Karpas-422 (cell line): Measurements from ENCODE around the gene PLEKHS1. TPM values are rescaled to one million over a fixed set of nuclear protein-coding genes. Genes with fewer than 3 reads are reported as not detected.
"Not testable (repeated sequence)": the region's sequence is repeated elsewhere in the genome, so short reads cannot be mapped to it uniquely, and the experiment has no call there.

Experiments used
- DNase-seq: peaks from one replicate; pipeline ENCODE4 v3.0.0-alpha.2; 2015
- H2AFZ ChIP-seq: fragments of 200-600 bp; sonication (generic); 2 replicates; pipeline ENCODE4 v1.6.1; 2014; ENCODE audit warnings: antibody characterized with exemption, low read length, mixed read lengths
- H3K27ac ChIP-seq: fragments of 200-600 bp; sonication (generic); 2 replicates; pipeline ENCODE4 v1.5.1; 2014; ENCODE audit warnings: mild to moderate bottlenecking, low read length, moderate library complexity
- H3K27me3 ChIP-seq: fragments of 200-600 bp; sonication (generic); 2 replicates; pipeline ENCODE4 v1.6.1; 2014; ENCODE audit warnings: low read length, mixed read lengths
- H3K36me3 ChIP-seq: fragments of 200-600 bp; sonication (generic); 2 replicates; pipeline ENCODE4 v1.6.1; 2014; ENCODE audit warnings: low read length, mixed read lengths; ENCODE audit not compliant: insufficient read depth
- H3K4me1 ChIP-seq: fragments of 200-600 bp; sonication (generic); 2 replicates; pipeline ENCODE4 v1.6.1; 2014; ENCODE audit warnings: mild to moderate bottlenecking, low read length, mixed read lengths
- H3K4me2 ChIP-seq: fragments of 200-600 bp; sonication (generic); 2 replicates; pipeline ENCODE4 v1.6.1; 2014; ENCODE audit warnings: low read length, low read depth, mild to moderate bottlenecking; ENCODE audit not compliant: poor library complexity, severe bottlenecking
- H3K4me3 ChIP-seq: fragments of 200-600 bp; sonication (generic); 2 replicates; pipeline ENCODE4 v1.5.1; 2014; ENCODE audit warnings: mild to moderate bottlenecking, antibody characterized with exemption, low read length, mixed read lengths
- H3K79me2 ChIP-seq: fragments of 200-600 bp; sonication (generic); 2 replicates; pipeline ENCODE4 v1.6.1; 2014; ENCODE audit warnings: mild to moderate bottlenecking, low read length, mixed read lengths
- H3K9ac ChIP-seq: fragments of 200-600 bp; sonication (generic); 2 replicates; pipeline ENCODE4 v1.6.0; 2014; ENCODE audit warnings: low read length
- H3K9me2 ChIP-seq: fragments of 200-600 bp; sonication (generic), shearing (Covaris generic); replicated peaks from 2 replicates; pipeline ENCODE4 v1.6.0; 2014; ENCODE audit warnings: mild to moderate bottlenecking, low read length, moderate library complexity; ENCODE audit not compliant: insufficient read depth
- H3K9me3 ChIP-seq: fragments of 300-700, 200-600 bp; sonication (generic); 2 replicates; pipeline ENCODE4 v1.6.1; 2014; ENCODE audit warnings: low read length, mixed read lengths
- H4K20me1 ChIP-seq: fragments of 200-600 bp; sonication (generic); 2 replicates; pipeline ENCODE4 v1.6.1; 2014; ENCODE audit warnings: mild to moderate bottlenecking, antibody characterized with exemption, low read length, low read depth; ENCODE audit not compliant: insufficient read depth
- small RNA-seq: library from RNA; depleted of rRNA; stranded (forward); fragments of <200 nt; gene quantifications from one replicate; pipeline ENCODE3, GENCODE V24; 2014
- total RNA-seq: library from RNA; depleted of rRNA; stranded (reverse); fragments of >200 nt; shearing (Covaris generic); gene quantifications from 2 replicates; pipeline ENCODE4 v1.2.3, GENCODE V29; 2014; ENCODE audit warnings: low replicate concordance; rRNA removed

PLEKHS1 gene
- total RNA-seq, 1 experiment from 2014 or later, result not detected

DNA sequence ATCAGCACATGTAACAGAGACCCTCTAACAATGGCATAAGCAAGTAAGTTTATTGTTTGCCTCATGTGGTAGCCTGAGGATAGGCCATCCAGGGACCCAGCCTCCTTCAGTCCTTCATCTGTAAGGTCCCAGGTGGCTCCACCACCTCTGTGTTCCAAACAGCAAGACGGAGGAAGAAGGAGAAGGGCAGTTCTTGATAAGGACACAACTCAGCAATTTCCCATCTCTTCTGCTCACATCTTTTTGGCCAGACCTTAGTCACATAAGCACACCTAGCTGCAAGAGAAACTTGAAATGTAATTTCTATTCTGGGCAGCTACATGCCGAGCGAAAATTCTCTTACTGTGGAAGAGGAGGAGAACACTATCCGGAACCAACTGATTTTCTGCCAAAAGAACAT, 68.5 kb downstream of the PLEKHS1 start:
- no peak overlapping the region for H3K9ac ChIP-seq
- H3K4me3 ChIP-seq, result no peak overlapping the region
- no peak overlapping the region for H3K4me2 ChIP-seq
- H3K9me2 ChIP-seq, result no peaks in the 10 kb centered on the region
- no peak overlapping the region for H3K27ac ChIP-seq
- DNase-seq, result no peak
- H2AFZ ChIP-seq, result no peak overlapping the region
- no peaks in the 10 kb centered on the region for H4K20me1 ChIP-seq
- no peaks in the 10 kb centered on the region for H3K9me3 ChIP-seq
- no peaks in the 10 kb centered on the region for H3K79me2 ChIP-seq
- no peaks in the 10 kb centered on the region for H3K36me3 ChIP-seq
- H3K4me1 ChIP-seq, result no peaks in the 10 kb centered on the region
- no peaks in the 10 kb centered on the region for H3K27me3 ChIP-seq

DNA sequence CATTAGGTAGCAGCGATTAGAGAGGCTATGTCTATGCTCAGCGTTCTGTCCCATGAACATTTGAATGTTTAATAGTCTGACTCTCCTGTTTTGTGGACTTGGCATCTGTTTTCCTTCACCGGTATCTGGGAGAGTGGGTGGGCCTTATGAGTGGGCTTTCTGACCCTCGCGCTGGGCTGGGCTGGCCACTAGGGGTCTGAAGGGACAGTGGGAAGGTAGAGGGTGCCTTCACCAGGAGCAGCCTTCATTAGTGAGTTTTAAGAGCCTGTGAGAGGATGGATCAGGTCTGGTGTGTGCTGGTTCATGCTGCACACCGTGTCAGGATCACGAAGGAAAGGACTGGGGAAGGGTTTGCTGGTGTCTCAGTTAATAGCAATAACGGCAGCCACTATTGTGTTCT, 69.0 kb downstream of the PLEKHS1 start:
- H3K9me2 ChIP-seq, result no peaks in the 10 kb centered on the region
- H3K4me1 ChIP-seq, result no peaks in the 10 kb centered on the region
- H3K27me3 ChIP-seq, result no peaks in the 10 kb centered on the region
- no peaks in the 10 kb centered on the region for H3K79me2 ChIP-seq
- no peak overlapping the region for H2AFZ ChIP-seq
- no peak overlapping the region for H3K27ac ChIP-seq
- H4K20me1 ChIP-seq, result no peaks in the 10 kb centered on the region
- no peak overlapping the region for H3K4me2 ChIP-seq
- no peaks in the 10 kb centered on the region for H3K9me3 ChIP-seq
- no peak for DNase-seq
- H3K4me3 ChIP-seq, result no peak overlapping the region
- H3K9ac ChIP-seq, result no peak overlapping the region
- no peaks in the 10 kb centered on the region for H3K36me3 ChIP-seq

DNA sequence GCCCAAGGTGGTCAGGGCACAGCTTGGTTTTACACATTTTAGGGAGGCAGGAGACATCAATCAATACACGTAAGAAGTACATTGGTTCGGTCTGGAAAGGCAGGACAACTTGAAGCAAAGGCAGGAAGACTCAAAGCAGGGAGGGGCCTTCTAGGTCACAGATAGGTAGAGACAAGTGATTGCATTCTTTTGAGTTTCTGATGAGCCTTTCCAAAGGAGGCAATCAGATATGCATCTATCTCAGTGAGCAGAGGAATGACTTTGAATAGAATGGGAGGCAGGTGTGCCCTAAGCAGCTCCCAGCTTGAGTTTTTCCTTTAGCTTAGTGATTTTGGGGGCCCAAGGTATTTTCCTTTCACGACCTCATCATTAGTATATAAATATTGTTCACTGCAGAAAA, 69.8 kb downstream of the PLEKHS1 start:
- DNase-seq, H3K9me3 ChIP-seq, H3K4me2 ChIP-seq, H2AFZ ChIP-seq, H3K4me3 ChIP-seq, H3K36me3 ChIP-seq, H3K9ac ChIP-seq, H3K9me2 ChIP-seq, H3K27ac ChIP-seq, H3K4me1 ChIP-seq, H3K27me3 ChIP-seq, H4K20me1 ChIP-seq, H3K79me2 ChIP-seq: not testable (repeated sequence)

DNA sequence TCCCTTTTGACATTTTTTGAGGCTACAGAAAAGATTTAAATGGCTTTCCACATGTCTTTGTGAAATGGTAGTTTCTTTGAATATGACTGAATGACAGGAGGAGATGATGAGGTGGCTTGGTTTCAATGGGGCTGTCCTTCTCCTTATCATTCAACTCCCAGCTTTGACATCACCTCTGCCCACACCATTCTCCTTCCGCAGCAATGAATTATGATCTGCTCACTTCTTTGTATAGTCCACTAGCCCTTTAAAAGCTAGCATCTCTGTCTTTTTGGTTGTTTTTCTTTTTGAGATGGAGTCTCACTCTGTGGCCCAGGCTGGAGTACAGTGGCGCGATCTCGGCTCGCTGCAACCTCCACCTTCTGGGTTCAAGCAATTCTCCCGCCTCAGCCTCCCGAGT, 70.7 kb downstream of the PLEKHS1 start:
- H4K20me1 ChIP-seq, result no peaks in the 10 kb centered on the region
- no peak overlapping the region for H3K27ac ChIP-seq
- no peaks in the 10 kb centered on the region for H3K79me2 ChIP-seq
- no peak overlapping the region for H3K4me3 ChIP-seq
- no peak for DNase-seq
- no peaks in the 10 kb centered on the region for H3K4me1 ChIP-seq
- H2AFZ ChIP-seq, result no peak overlapping the region
- no peak overlapping the region for H3K4me2 ChIP-seq
- H3K27me3 ChIP-seq, result no peaks in the 10 kb centered on the region
- no peaks in the 10 kb centered on the region for H3K36me3 ChIP-seq
- H3K9ac ChIP-seq, result no peak overlapping the region
- no peaks in the 10 kb centered on the region for H3K9me3 ChIP-seq
- H3K9me2 ChIP-seq, result no peaks in the 10 kb centered on the region

DNA sequence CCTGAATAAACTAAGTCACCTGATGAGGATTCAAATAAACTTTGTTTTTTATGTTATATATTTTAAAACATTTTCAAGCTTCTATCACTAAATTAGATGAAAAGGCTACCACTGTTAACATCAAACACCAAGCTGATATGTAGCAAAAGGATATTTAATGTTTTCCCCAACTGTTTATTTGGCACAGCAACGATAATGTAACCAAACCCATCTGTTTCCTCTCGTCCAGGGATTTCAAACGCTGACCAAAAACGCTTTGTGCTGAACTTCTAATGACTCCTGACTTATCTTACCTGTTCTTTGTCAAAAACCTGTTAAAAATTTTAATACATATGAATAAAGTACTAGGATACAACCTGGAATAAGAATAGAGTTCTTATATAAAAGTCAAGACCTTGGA, 71.9 kb downstream of the PLEKHS1 start:
- Histone ChIP-seq H3K79me2 (no peaks in the 10 kb centered on the region), H3K4me3 (no peak overlapping the region)

DNA sequence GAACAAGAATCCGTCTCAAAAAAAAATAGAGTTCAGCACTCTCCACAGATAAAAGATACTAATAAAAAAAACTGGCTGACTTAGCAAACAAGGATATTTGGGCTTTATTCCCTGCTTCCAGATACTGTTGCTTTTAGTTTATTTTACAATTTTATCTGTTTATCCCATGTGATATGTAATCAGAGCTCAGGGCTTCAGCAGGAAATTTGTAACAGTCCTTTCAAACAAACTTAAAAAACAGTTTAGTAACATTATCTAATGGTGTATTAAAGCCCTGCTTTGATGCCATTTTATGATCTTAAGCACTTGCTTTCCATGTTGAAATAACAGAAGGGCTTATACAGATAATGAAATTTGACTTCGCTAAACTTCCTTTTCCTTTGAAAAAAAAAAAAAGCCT, 74.3 kb downstream of the PLEKHS1 start:
- Histone ChIP-seq H3K4me1 (no peaks in the 10 kb centered on the region), H3K27ac (no peak overlapping the region), H4K20me1 (no peaks in the 10 kb centered on the region)

More for the DNA sequence above, 71.9 kb downstream of the PLEKHS1 start:
- no peak overlapping the region for H3K9ac ChIP-seq
- no peak overlapping the region for H3K27ac ChIP-seq
- no peak for DNase-seq
- H3K9me2 ChIP-seq, result no peaks in the 10 kb centered on the region
- no peaks in the 10 kb centered on the region for H3K36me3 ChIP-seq
- no peaks in the 10 kb centered on the region for H3K4me1 ChIP-seq
- no peak overlapping the region for H2AFZ ChIP-seq
- no peaks in the 10 kb centered on the region for H3K27me3 ChIP-seq
- no peak overlapping the region for H3K4me2 ChIP-seq
- H3K9me3 ChIP-seq, result no peaks in the 10 kb centered on the region
- no peaks in the 10 kb centered on the region for H4K20me1 ChIP-seq

DNA sequence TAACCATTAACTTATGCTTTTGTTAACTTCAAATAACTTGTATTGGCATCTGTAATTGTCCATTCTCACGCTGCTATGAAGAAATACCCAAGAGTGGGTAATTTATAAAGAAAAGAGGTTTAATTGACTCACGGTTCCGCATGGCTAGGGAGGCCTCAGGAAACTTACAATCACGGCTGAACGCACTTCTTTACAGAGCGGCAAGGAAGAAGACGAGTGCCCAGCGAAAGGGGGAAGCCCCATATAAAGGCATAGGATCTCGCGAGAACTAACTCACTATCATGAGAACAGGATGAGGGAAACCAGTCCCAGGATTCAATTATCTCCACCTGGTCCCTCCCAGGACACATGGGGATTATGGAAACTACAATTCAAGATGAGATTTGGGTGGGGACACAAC, 77.1 kb downstream of the PLEKHS1 start:
- not testable (repeated sequence) for H3K9me2 ChIP-seq, H3K4me1 ChIP-seq, H3K4me2 ChIP-seq, H4K20me1 ChIP-seq, H3K27me3 ChIP-seq, H3K36me3 ChIP-seq, H3K9me3 ChIP-seq, H3K27ac ChIP-seq, DNase-seq, H3K9ac ChIP-seq, H3K79me2 ChIP-seq, H3K4me3 ChIP-seq, H2AFZ ChIP-seq

More for the DNA sequence above, 74.3 kb downstream of the PLEKHS1 start:
- DNase-seq, result no peak
- H2AFZ ChIP-seq, result no peak overlapping the region
- no peaks in the 10 kb centered on the region for H3K36me3 ChIP-seq
- H3K27me3 ChIP-seq, result no peaks in the 10 kb centered on the region
- no peaks in the 10 kb centered on the region for H3K9me3 ChIP-seq
- H3K79me2 ChIP-seq, result no peaks in the 10 kb centered on the region
- no peaks in the 10 kb centered on the region for H3K9me2 ChIP-seq
- no peak overlapping the region for H3K4me2 ChIP-seq
- H3K4me3 ChIP-seq, result no peak overlapping the region
- no peak overlapping the region for H3K9ac ChIP-seq

Small RNA genes lying within 50 kb of the gene (small RNA-seq; reads per million reads assigned to genes)
- not detected for gene RF00560

Other genes with a start within 250 kb of the PLEKHS1 start
- gene HABP2, start 198.6 kb upstream of the PLEKHS1 start, total RNA-seq, result not detected in 2 replicates
- 0.04 TPM in 1 of 2 replicates, not detected in the other for gene NRAP, start 87.6 kb upstream of the PLEKHS1 start, total RNA-seq
- gene CASP7, start 71.8 kb upstream of the PLEKHS1 start, total RNA-seq, result 9.9 and 15.3 TPM in 2 replicates
- 5.7 and 11.4 TPM in 2 replicates for gene DCLRE1A, start 102.4 kb downstream of the PLEKHS1 start, total RNA-seq
- gene NHLRC2, start 103.0 kb downstream of the PLEKHS1 start, total RNA-seq, result 14.7 and 21.9 TPM in 2 replicates